Retinal pigment epithelial cell (primary cell): Measurements from ENCODE around the gene GRK5.

Source experiments
- DNase-seq: peaks from one replicate; pipeline ENCODE4 v3.0.0-alpha.2; 2010; ENCODE audit warnings: low read depth
- H3K4me3 ChIP-seq: 2 replicates; pipeline ENCODE4 v1.5.1; 2011; ENCODE audit warnings: mild to moderate bottlenecking, low read length, control low read depth, moderate library complexity
- TF ChIP-seq, protein P1 (sequence below): conservative IDR thresholded peaks from 2 replicates; pipeline ENCODE4 v1.5.1; 2011; ENCODE audit warnings: low read depth, low read length, control low read depth, inconsistent platforms

GRK5 gene

DNA sequence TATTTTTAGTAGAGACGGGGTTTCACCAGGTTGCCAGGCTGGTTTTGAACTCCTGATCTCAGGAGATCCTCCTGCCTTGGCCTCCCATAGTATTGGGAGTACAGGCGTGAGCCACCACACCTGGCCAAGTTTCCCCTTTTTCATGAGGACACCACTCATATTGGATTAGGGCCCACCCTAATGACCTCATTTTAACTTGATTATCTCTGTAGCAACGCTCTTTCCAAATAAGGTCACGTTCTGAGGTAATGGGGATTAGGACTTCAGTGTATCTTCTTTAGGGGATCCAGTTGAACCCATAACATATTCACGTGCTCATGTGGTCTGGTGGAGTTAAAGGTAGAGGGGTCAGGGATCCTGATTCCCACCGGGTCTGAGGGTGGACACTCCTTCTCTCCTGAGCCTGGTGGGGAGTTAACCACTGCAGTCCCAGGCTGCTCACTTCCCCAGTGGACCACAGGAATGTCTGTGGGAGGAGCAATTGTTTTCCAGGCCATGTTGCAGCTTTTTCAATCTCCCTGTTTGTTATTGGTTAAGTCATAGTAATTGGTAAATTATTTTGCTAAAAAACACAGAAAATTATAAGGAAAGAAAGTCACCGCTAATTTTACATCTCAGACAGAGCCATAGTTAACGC is 130.5 kb downstream of the GRK5 start:
- H3K4me3 ChIP-seq, result no peak overlapping the region
- TF ChIP-seq, protein P1, sequence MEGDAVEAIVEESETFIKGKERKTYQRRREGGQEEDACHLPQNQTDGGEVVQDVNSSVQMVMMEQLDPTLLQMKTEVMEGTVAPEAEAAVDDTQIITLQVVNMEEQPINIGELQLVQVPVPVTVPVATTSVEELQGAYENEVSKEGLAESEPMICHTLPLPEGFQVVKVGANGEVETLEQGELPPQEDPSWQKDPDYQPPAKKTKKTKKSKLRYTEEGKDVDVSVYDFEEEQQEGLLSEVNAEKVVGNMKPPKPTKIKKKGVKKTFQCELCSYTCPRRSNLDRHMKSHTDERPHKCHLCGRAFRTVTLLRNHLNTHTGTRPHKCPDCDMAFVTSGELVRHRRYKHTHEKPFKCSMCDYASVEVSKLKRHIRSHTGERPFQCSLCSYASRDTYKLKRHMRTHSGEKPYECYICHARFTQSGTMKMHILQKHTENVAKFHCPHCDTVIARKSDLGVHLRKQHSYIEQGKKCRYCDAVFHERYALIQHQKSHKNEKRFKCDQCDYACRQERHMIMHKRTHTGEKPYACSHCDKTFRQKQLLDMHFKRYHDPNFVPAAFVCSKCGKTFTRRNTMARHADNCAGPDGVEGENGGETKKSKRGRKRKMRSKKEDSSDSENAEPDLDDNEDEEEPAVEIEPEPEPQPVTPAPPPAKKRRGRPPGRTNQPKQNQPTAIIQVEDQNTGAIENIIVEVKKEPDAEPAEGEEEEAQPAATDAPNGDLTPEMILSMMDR, result no peak
- no peak for DNase-seq

DNA sequence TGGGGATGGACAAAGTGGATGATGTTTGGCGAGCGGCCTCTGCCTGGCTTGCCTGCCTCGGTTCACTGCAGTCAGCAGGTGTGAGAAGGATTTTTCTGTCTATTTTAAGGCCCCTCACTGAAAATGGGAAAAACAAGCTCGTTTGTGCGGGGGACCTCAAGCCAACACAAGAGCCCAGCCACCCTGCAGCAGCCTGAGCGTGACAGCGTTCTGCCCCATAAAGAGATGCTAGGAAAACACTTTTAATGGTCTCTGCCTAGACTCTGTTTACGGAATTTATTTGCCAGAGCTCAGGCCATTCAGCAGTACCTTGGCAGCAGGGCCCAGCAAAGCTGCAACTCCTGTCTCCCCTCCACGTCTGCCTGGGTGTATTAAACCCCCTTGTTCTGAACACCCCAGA is 131.7 kb downstream of the GRK5 start:
- TF ChIP-seq, protein P1, result no peak
- no peak overlapping the region for H3K4me3 ChIP-seq
- DNase-seq, result no peak

DNA sequence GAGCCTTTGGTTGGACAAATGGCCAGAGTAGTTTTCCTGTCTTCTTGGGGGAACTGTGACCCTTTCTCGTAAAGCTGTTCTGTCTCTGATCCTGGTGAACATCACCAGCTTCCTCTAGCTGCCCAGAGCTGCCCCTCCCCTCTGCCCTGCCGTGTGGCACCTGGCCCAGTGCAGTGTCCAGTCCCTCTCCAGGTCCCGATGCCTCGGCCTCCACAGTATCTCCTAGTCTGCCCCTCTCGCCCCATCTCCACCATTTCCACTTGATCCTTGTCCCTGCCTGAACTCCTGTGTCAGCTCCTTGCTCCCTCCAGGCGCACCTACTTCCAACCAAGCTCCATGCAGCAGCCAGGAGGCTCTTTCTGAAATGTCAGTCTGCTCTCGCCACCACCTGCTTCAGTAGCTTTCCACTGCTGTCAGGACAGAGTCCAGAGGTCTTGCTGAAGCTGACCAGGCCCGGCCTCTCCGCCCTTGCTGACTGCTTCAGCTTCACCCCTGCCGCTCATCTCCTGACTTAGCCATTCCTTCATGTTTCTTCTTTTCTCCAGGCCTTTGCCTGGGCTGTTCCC is 133.6 kb downstream of the GRK5 start:
- no peak for DNase-seq
- no peak overlapping the region for H3K4me3 ChIP-seq
- TF ChIP-seq, protein P1, result no peak

DNA sequence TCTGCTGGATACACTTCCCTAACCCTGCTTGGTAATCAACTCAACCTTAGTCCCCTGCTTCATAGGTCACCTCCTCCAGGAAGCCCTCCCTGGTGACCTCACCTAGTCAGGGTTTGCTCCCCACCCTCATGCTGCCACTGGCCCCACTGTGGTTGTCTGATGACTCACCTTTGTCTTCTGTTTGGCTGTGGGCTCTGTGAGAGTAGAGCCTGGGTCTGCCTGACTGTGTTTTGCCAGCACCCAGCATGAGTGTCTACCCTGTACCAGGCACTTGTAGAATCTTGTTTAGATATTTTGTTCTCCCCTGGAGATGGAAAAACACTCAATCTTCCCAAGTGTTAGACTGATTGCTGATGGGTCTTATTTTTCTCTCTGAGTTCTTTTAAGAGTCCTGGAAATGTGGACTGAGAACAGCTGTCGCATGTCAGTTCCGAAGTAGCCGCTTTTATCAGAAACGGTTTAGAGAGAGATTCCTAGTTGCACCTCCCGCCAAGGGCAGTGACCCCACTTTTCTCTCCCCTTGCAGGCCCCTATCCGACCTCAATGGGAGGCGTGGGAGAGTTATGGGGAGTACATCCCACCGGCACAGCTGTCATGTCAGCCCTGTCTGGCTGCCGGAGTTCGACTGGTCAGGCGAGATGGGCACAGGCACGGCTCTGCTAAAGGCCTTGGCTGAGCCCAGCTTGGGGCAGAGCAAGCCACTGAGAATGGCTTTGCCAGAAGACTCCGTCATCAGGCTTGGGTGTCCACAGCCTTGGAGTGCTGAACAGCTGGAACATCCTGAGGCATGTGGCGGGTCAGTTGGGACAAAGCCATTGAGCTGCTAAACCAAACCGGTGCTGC is 134.3 kb downstream of the GRK5 start:
- DNase-seq, result peak; percentile 62
- TF ChIP-seq, protein P1, result no peak
- no peak overlapping the region for H3K4me3 ChIP-seq

DNA sequence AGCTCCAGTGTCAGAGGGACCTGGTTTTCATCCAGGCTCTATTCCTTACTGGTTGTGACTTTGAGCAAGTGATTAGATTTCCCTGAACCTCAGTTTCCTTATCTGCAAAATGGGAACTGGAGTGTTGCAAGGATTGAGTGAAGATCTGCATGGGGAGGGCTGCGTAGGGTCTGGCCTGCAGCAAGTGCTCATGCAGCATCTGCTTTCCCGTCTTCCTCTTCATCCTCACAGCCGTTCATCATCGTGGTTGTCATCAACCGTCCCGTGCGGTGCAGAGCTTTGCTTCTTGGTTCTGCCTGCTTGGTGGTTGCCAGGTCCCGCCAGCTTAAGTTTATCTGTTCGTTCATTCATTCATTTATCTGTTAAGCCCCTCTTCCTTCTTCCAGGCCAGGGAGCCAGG is 135.0 kb downstream of the GRK5 start:
- H3K4me3 ChIP-seq, result no peak overlapping the region
- TF ChIP-seq, protein P1, result no peak
- no peak for DNase-seq

DNA sequence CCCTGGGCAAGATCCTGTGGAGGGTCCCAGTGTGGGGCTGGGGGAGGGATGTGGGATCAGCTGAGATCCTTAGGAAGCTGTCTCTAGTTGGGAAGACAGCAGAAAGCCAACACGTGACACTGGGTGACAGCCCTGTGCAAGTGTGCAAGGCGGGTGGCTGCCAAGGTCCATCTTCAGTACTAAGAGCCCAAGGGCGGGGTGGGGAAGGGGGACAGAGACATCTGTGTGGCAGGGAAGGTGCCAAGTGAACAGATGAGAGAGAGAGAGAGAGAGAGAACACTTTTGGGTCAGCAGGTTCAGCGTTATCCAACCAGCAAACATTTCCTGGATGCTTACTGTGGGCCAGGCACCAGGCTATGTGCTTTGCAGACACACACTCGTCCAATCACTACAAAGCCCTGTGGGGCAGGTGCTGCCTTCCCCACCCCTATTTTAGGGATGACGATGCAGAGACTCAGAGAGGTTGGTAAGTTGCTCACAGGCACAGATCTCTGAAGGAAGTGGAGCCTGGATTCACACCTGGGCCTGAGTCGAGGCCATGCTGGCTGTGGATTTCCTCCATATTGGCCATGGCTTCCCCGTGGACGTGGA is 135.7 kb downstream of the GRK5 start:
- H3K4me3 ChIP-seq, result no peak overlapping the region
- TF ChIP-seq, protein P1, result no peak
- no peak for DNase-seq
